HG03571 (cell line): ENCODE data around the gene ATG5.
"Not testable (repeated sequence)": the region's sequence is repeated elsewhere in the genome, so short reads cannot be mapped to it uniquely, and the experiment has no call there.

Source experiments
- ATAC-seq: cut with Tn5 transposase; IDR thresholded peaks from one replicate; pipeline ENCODE4 v1.9.1; 2021; ENCODE audit not compliant: unreplicated experiment

ATG5 gene

DNA sequence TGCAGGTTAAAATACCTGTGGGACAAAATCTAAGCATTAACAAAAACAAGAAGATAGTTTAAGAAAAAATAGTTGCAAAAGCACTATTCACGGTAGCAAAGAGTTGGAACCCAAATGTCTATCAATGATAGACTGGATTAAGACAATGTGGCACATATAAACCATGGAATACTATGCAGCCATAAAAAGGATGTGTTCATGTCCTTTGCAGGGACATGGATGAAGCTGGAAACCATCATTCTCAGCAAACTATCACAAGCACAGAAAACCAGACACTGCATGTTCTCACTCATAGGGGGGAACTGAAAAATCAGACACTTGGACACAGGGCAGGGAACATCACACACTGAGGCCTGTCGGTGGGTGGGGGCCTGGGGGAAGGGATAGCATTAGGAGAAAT lies 65.8 kb downstream of the ATG5 start:
- not testable (repeated sequence) for ATAC-seq

DNA sequence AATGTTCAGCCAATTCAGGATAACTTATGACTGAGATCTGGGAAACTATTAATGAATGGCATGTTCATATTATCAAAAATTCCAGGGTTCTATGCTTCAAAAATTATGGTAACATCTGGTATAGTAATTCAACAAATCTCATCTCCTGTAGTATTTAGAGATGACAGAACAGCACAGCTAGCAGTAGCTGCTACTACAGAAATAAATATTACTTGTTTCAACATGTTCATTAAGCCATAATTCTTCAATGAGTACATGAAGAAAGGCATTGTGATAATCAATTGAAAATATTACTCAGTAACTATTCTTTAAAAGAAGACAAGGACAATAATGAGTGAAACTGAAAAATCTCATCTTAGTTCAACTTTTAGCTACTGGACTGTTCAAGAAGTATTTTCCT lies 66.8 kb downstream of the ATG5 start:
- ATAC-seq: no peak

DNA sequence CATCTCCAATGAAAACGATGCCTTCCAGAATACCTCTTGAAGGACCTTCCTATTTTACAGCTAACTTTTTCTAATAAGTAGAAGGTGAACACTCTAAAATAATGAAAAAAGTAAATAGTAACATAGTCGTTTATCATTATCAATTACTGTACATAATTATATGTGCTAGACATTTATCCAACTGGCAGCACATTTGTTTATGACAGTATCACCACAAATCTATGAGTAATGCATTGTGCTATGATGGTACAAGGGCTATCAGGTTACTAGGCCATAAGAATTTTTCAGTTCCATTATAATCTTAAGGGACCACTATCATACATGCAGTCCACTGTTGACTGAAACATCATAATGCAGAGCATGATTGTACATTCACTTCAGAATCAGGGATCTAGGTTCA lies 68.4 kb downstream of the ATG5 start:
- no peak for ATAC-seq

DNA sequence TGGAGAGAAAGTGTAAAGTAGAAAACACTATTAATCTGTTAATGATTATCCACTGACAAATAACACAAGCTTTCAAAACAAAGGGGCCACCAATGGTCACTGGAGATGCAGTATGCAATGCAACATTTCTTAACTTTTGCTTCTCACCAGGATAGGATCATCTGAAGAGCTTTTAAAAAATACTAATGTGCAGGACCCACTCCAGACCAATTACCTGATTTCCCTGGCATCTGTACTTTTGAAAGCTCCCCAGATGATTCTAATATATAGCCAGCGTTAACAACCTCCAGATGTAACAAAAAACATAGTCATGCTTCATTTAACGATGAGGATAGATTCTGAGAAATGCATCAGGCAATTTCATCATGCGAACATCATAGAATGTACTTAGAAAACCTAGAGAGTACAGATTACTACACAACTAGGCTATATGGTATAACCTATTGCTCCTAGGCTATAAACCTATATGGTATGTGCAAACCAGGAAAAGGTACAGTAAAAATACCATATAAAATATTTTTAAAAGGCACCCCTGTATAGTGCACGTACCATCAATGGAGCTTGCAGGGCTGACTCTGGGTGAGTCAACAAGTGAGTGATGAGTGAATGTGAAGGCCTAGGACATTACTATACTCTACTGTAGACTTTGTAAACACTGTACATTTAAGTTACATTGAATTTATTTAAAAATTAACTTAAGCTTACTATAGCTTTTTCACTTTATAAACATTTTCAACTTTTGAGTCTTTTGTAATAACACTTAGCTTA lies 69.2 kb downstream of the ATG5 start:
- no peak for ATAC-seq

DNA sequence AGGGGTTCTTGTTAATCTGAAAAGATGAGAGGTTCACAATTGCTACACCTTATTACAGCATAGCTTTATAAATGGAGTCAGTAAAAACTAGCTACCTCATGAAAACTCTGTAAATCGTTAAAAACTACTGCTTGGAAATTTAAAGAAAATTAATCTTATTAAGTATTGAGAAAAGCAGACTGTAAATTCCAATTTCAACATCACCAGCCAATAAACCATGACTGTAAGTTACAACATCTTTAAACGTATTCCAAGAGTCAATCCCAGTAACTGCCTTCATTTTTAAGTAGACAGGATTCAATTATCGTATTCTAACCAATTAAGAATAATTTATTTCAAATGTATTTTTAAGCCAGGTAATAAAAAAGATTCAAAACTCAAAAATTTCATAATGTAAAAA lies 70.3 kb downstream of the ATG5 start:
- no peak for ATAC-seq

DNA sequence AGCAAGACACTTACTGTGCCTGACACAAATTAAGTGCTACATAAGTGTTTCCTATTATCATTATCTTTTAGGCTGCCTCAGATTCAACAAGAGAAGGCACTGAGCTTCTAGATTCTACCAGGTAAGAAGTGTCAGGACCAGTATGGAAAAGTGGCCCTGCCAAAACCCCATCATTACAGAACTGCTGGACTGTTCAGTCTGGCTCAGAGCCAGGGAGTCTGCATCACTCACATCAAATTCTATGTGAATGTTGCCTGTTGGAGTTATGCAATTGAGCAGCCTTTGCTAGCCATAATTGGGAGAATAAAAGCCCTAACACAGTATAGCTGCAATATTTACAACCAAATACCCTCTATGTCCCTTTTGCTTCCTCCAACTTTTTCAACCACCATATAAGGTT lies 70.9 kb downstream of the ATG5 start:
- ATAC-seq: no peak

DNA sequence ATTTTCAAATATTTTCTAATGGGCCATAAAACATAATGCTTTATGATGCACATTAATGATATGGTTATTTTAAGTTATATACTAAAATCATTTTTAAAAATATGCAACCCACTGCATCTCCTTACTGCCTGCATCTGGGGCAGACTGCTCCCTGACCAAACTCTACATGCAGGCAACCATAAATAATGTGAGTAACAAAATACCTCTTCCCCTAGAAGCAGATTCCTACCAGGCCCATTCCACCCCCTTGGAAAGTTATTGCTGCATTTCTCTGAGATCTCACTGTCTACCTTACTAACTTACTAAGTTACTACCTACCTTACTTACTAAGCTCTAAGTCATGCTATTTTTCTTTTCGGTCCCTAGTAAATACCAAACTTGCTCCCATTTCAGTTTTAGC lies 71.8 kb downstream of the ATG5 start:
- ATAC-seq: no peak

DNA sequence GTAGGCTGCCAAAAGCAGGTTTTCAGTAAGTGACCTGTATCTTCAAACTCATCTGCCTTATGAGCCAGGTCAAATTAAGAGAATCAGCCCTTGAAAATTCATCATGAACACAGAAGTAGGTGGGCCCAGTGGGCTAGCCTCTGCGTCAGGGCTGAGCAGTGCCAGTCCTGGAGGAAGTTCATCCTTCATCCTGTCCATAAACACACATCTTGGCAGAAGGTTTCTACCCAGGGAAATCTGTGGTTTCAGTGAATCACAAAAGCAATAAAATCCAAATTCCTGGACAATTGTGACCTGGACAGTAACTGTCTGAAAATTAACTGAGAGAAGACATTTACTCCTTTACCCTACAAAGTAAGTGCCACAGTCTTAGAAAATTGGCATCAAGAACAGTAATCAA lies 72.4 kb downstream of the ATG5 start:
- ATAC-seq: no peak

DNA sequence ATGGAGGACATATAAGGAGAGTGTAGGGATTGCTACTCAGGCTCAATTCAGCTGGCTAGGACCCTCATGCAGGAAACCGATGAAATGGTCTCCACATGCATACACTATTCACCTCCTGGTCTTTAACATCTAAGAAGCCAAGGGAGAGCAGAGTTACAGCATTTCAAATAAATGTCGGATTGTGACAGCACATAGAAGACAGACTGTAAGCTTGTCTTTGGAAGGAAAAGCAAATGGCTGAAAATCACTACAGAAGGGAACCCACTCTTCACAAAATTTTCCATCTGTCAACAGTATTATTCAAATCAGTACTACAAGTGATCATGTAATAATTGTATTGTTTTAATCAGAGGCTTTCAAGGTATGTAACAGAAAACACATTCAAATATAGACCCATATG lies 72.9 kb downstream of the ATG5 start:
- ATAC-seq: no peak

DNA sequence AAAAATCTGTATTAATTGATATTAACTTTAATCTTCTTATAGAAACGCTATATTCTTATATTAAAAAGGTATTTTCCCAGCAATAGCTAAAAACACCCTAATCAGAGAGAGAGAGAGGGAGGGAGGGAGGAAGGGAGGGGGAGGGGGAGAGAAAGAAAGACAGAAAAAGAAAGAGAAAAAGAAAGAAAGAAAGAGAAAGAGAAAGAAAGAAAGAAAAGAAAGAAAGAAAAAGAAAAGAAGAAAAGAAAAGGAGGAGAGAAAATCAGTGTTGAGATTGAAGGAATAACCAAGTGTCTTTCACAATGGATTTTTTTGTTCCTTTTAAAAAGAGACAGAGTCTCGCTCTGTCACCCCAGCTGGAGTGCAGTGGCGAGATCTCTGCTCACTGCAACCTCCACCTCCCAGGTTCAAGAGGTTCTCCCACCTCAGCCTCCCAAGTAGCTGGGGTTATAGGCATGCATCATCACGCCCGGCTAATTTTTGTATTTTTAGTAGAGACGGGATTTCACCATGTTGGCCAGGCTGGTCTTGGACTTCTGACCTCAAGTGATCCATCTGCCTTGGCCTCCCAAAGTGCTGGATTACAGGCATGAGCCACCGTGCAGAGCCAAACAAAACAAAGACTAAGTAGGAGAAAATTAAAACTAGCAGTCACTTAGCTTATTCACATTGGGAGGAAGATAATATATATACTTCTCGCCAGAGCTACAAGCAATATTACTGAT lies 73.9 kb downstream of the ATG5 start:
- ATAC-seq: not testable (repeated sequence)

DNA sequence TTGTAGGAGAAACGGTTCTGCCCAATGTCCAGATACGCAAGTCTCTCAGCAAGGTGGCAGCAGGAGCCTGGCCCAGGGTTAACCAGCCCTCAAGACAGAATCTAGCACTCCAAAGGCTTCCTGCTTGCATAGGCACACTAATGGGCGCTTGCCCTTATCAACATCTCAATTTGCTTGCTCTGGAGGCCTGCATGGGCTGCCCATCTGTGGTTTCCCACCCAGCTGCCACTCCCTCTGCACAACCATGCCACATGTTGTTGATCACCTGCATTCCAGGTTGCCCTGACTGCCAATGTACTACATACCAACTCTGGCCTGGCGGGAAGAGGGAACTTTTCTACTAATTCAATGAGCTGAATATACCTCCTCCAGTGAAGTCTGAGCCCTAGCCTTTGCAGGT lies 74.6 kb downstream of the ATG5 start:
- no peak for ATAC-seq

DNA sequence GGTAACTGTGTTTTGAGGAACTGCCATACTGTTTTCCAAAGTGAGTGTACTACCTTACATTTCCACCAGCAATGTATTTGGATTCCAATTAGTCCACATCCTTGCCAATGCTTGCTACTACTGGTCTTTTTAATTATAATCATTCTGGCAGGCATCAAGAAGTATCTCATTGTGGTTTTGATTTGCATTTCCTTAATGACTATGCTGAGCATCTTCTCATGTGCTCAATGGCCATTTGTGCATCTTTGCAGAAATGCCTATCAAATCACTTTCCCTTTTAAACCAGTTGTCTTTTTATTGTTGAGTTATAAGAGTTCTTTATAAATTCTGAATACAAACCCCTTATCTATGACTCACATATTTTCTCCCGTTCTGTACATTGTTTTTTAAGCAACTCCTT lies 75.9 kb downstream of the ATG5 start:
- ATAC-seq: no peak

DNA sequence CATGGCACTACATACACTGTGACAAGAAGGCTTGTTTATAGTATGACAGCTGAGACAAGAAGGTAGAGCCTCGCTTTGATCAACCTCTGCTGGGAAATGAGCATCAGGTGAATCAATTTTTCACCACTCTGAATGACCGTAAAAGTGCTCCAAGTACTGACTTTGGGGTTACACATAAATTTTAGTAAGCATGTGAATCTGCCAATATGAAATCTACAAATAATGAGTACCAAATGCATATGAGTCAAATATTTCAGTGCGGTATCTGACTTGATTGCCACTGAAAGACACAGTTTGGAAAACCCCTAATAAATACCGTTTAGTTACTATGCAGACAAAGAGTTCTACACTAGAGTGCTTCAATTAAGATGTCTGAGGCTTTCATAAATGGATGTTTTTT lies 77.8 kb downstream of the ATG5 start:
- ATAC-seq: no peak

DNA sequence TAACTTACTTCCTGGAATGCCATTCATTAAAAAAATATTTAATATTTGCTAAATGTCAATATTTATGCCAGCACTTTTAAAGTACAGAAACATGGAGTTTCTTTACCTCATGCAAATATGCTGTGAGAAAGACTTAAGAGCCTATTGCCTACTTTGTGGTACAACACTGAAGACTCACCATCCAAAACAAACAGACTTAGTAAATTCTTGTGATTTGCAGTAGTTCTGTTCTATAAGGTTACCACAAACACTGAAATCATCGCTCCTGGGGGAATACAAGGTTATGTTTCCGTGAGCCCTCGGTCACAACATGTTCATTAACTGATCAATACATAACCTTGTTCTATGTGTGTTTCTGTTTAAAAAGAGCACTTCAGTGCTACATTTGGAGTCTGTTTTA lies 78.3 kb downstream of the ATG5 start:
- ATAC-seq: no peak

DNA sequence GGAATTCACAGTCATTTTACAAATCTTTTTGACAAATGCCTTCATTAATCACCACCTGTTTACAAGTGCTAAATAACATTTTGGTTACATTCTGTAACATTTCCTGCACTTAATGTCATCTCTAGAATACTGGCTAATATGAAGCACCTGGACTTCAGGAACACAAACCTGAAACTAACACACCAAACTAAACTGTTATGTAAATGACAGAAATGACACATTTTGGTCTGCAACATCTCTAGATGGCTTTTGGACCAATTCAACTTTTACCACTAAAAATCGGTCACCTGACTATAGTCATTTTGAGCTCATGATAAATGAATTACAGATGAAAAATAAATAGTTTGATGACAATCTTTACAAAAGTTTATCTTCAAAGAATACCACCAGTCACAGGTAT lies 80.6 kb downstream of the ATG5 start:
- ATAC-seq: no peak

DNA sequence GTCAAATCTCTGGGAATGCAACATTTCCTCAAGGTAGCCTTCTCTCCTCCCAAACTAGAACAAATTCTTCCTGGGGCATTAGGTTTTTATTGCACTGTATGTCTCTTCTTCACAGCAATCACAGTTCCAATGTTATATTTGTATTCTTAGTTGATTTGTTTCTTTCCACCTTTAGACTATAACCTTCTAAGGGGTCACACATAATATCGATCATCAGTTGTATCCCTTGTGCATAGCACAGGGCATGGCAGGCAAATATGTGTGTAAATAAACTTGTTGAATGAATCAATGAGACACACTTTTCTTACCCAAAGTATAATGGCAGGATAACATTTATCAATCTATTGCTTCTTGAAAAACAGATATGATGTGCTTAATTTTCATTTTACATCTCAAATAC lies 81.0 kb downstream of the ATG5 start:
- no peak for ATAC-seq

DNA sequence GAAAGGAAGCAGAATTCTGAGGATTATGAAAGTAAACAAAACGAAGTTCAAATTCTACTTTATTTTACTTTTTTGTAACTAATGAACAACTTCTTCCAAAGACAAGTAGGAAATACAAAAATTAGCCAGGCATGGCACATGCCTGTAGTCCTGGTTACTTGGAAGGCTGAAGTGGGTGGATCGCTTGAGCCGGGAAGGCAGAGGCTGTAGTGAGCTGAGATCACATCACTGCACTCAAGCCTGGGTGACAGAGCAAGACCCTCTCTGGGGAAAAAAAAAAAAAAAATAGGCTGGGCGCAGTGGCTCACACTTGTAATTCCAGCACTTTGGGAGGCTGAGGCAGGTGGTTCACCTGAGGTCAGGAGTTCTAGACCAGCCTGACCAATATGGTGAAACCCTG lies 82.3 kb downstream of the ATG5 start:
- ATAC-seq: no peak

DNA sequence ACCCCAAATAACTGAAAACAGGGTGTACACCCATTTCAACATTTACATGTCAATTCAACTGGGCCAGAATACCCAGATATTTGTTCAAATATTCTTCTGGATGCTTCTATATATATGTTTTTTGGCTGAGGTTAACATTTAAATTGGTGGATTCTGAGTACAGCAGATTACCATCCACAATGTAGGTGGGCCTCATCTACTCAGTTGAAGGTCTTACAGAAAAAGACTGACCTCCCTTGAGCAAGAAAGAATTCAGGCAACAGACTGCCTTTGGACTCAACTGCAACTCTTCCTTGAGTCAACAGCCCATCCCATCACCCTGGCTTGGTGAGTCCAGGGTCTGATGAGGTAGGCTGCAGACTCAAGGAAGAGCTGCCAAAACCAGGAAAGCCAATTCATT lies 84.1 kb downstream of the ATG5 start:
- no peak for ATAC-seq

DNA sequence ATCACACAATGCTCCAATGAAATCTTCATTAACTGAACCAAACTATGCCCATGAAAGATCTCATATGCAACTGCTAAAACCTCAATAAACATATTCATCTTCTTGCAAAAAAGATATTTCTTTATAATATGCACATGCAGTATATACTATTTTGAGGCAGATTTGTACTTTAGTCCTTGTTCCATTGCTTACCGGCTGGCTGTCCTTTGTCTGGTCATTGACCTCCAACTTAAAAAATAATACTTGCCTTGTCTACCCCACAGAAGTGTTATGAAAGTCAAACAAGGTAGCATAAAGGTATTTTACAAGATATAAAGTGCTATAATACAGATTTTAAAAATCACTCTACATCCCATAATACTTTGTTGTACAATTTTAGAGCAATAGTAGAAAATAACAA lies 88.3 kb downstream of the ATG5 start:
- no peak for ATAC-seq

DNA sequence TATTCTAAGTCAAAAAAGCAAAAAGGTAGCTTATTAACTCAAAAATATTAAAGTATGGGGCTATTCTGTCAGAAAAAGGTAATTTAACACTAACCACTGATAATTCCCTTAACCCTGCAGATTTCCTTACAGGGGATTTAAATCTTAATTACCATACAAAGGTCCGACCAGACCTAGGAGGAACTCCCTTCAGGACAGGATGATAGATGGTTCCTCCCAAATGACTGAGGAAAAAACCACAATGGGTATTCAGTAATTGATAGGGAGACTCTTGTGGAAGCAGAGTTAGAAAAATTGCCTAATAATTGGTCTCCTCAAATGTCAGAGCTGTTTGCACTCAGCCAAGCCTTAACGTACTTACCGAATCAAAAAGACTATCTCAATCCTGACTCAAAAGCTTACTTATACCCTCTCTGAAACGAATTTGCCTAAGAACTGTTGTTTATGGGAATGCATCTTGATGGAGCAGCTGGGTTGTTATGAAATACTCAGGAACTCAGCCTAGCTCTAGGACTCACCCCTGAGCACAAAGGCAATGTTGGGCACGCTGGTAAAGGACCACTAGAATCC lies 95.6 kb downstream of the ATG5 start:
- ATAC-seq: not testable (repeated sequence)

DNA sequence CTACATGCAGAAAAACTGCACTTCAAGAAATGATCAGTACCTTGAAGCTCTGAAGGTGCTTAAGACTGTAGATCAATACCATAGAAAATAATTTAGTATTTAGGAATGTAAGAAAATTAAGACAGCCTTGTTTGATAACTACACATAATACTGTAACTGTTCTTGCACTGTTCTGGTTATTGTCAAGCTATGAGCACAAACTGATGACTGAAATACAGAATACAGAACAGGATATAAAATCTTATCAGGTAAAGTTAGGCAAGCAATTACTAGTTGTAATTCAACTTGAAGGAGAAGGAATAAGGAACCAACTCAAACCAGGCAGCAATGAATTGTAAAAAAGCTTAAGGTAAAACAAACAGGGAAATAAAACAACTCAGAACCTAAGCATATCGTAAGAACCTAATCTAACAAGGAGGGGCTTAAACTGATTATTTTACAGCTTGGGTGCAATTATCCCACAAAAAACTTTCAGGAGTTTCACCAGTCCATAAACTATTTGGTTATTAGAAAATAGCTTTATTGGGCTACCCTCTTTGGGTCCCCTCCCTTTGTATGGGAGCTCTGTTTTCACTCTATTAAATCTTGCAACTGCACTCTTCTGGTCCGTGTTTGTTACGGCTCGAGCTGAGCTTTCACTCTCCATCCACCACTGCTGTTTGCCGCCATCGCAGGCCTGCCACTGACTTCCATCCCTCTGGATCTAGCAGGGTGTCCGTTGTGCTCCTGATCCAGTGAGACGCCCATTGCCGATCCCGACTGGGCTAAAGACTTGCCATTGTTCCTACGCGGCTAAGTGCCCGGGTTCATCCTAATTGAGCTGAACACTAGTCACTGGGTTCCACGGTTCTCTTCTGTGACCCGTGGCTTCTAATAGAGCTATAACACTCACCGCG lies 97.7 kb downstream of the ATG5 start:
- ATAC-seq: no peak
